Hepatocyte (in vitro differentiated cells): ENCODE measurements around the gene RASGEF1C. TPM values are rescaled to one million over a fixed set of nuclear protein-coding genes. Genes with fewer than 3 reads are reported as not detected.

ENCODE experiments used
- DNase-seq: peaks from one replicate; pipeline ENCODE4 v3.0.0-alpha.2; 2016; ENCODE audit warnings: low spot score
- H2AFZ ChIP-seq: fragments of 200-600 bp; sonication (generic); 2 replicates; pipeline ENCODE4 v1.6.0; 2016; ENCODE audit warnings: antibody characterized with exemption, mild to moderate bottlenecking
- H3K27ac ChIP-seq: fragments of 200-600 bp; sonication (generic); 2 replicates; pipeline ENCODE4 v1.5.1; 2016; ENCODE audit warnings: mild to moderate bottlenecking
- H3K27me3 ChIP-seq: fragments of 200-600 bp; sonication (generic); 2 replicates; pipeline ENCODE4 v1.6.1; 2016
- H3K36me3 ChIP-seq: fragments of 200-600 bp; sonication (generic); replicated peaks from 2 replicates; pipeline ENCODE4 v1.5.1; 2016; ENCODE audit warnings: low read depth; ENCODE audit not compliant: insufficient read depth
- H3K4me1 ChIP-seq: fragments of 200-600 bp; sonication (generic); 2 replicates; pipeline ENCODE4 v1.5.1; 2016; ENCODE audit warnings: mild to moderate bottlenecking, moderate library complexity; ENCODE audit not compliant: insufficient read depth
- H3K4me2 ChIP-seq: fragments of 200-600 bp; sonication (generic); 2 replicates; pipeline ENCODE4 v1.6.0; 2016
- H3K4me3 ChIP-seq: fragments of 200-600 bp; sonication (generic); 2 replicates; pipeline ENCODE4 v1.5.1; 2016; ENCODE audit warnings: mild to moderate bottlenecking
- H3K79me2 ChIP-seq: fragments of 200-600 bp; sonication (generic); 2 replicates; pipeline ENCODE4 v1.6.0; 2017; ENCODE audit warnings: mild to moderate bottlenecking
- H3K9me2 ChIP-seq: fragments of 200-600 bp; sonication (generic); replicated peaks from 2 replicates; pipeline ENCODE4 v1.6.0; 2017; ENCODE audit warnings: mild to moderate bottlenecking; ENCODE audit not compliant: insufficient read depth
- H3K9me3 ChIP-seq: fragments of 200-600 bp; sonication (generic); 2 replicates; pipeline ENCODE4 v1.5.1; 2016; ENCODE audit warnings: low read depth, mild to moderate bottlenecking
- H4K20me1 ChIP-seq: fragments of 200-600 bp; sonication (generic); 2 replicates; pipeline ENCODE4 v1.6.0; 2016; ENCODE audit warnings: mild to moderate bottlenecking; ENCODE audit not compliant: insufficient read depth, poor library complexity, severe bottlenecking
- CTCF ChIP-seq: fragments of 200-600 bp; sonication (generic); IDR thresholded peaks from 2 replicates; pipeline ENCODE4 v1.5.1; 2016; ENCODE audit warnings: antibody characterized with exemption, mild to moderate bottlenecking; ENCODE audit not compliant: poor library complexity
- EZH2 ChIP-seq: fragments of 200-600 bp; sonication (generic); IDR thresholded peaks from 2 replicates; pipeline ENCODE4 v1.6.1; 2016; ENCODE audit warnings: antibody characterized with exemption, mild to moderate bottlenecking, borderline replicate concordance
- EZH2phosphoT487 ChIP-seq: fragments of 200-600 bp; sonication (generic); IDR thresholded peaks from one replicate; pipeline ENCODE4 v1.6.1; 2018; ENCODE audit warnings: antibody characterized with exemption, mild to moderate bottlenecking, low read depth, moderate library complexity; ENCODE audit not compliant: unreplicated experiment, severe bottlenecking
- WGBS: methylation state at CpG from one replicate; pipeline ENCODE4 v1.1.6; 2016; ENCODE audit warnings: low lambda C conversion rate; ENCODE audit errors: missing lambda C conversion rate; 5-methylcytosine and 5-hydroxymethylcytosine counted together
- polyA plus RNA-seq: library from polyadenylated mRNA; unstranded; fragments of >200 nt; fragmentation: Nextera tagmentation; extraction: Ambion mirVana; gene quantifications from 2 replicates; pipeline ENCODE4 v1.2.1, GENCODE V29; 2016
- total RNA-seq: library from RNA; depleted of rRNA; stranded (reverse); fragments of >200 nt; gene quantifications from 2 replicates; pipeline ENCODE4 v1.2.3, GENCODE V29; 2014

RASGEF1C gene
- total and polyA plus RNA-seq, 2 experiments from 2014 or later: not detected

- H3K36me3 ChIP-seq: no peaks in the 10 kb centered on the region
- H3K27ac ChIP-seq: no peak overlapping the region
- no peaks in the 10 kb centered on the region for H3K9me2 ChIP-seq
- no peaks in the 10 kb centered on the region for H3K4me1 ChIP-seq
- no peak for DNase-seq
- WGBS: 92% methylated on average over 11 of the region's 11 CpGs
- no peak overlapping the region for H3K4me3 ChIP-seq
- no peaks in the 10 kb centered on the region for H3K27me3 ChIP-seq
- TF ChIP-seq EZH2: no peak
- TF ChIP-seq CTCF: no peak
- TF ChIP-seq EZH2phosphoT487: no peak
- H2AFZ ChIP-seq: no peak overlapping the region
- H3K4me2 ChIP-seq: no peak overlapping the region
- H3K9me3 ChIP-seq: no peaks in the 10 kb centered on the region
- H3K79me2 ChIP-seq: no peaks in the 10 kb centered on the region
- H4K20me1 ChIP-seq: no peaks in the 10 kb centered on the region
These were observed 13.0 kb upstream of the RASGEF1C start for GRCh38 chr5:180222056-180222455.

- H3K4me2 ChIP-seq: no peak overlapping the region
- no peaks in the 10 kb centered on the region for H3K27me3 ChIP-seq
- TF ChIP-seq EZH2 (no peak), EZH2phosphoT487 (no peak), CTCF (no peak)
- 93% methylated on average over 5 of the region's 5 CpGs for WGBS
- H3K4me3 ChIP-seq: no peak overlapping the region
- no peaks in the 10 kb centered on the region for H3K4me1 ChIP-seq
- H3K9me3 ChIP-seq: no peaks in the 10 kb centered on the region
- H3K27ac ChIP-seq: no peak overlapping the region
- H3K79me2 ChIP-seq: no peaks in the 10 kb centered on the region
- no peak for DNase-seq
- no peak overlapping the region for H2AFZ ChIP-seq
- no peaks in the 10 kb centered on the region for H4K20me1 ChIP-seq
- no peaks in the 10 kb centered on the region for H3K9me2 ChIP-seq
- H3K36me3 ChIP-seq: no peaks in the 10 kb centered on the region
These were observed 8.8 kb upstream of the RASGEF1C start for GRCh38 chr5:180217797-180218196.

- TF ChIP-seq EZH2 (no peak), EZH2phosphoT487 (no peak), CTCF (no peak)
- DNase-seq: no peak
- Histone ChIP-seq H3K4me1 (no peaks in the 10 kb centered on the region), H4K20me1 (no peaks in the 10 kb centered on the region), H3K9me3 (no peaks in the 10 kb centered on the region), H3K79me2 (no peaks in the 10 kb centered on the region), H3K36me3 (no peaks in the 10 kb centered on the region), H3K4me2 (no peak overlapping the region), H3K27ac (no peak overlapping the region), H3K9me2 (no peaks in the 10 kb centered on the region), H2AFZ (no peak overlapping the region), H3K27me3 (no peaks in the 10 kb centered on the region), H3K4me3 (no peak overlapping the region)
- 95% methylated on average over 15 of the region's 15 CpGs for WGBS
These were observed 7.7 kb upstream of the RASGEF1C start for GRCh38 chr5:180216646-180217171.
